ENCODE data around the gene ZNF785. TPM values are rescaled to one million over a fixed set of nuclear protein-coding genes. Genes with fewer than 3 reads are reported as not detected.
"Not testable (repeated sequence)": the region's sequence is repeated elsewhere in the genome, so short reads cannot be mapped to it uniquely, and the experiment has no call there.

Gene ZNF785
- total RNA-seq, 1 donor from 2014 or later, result 26.3 TPM

DNA sequence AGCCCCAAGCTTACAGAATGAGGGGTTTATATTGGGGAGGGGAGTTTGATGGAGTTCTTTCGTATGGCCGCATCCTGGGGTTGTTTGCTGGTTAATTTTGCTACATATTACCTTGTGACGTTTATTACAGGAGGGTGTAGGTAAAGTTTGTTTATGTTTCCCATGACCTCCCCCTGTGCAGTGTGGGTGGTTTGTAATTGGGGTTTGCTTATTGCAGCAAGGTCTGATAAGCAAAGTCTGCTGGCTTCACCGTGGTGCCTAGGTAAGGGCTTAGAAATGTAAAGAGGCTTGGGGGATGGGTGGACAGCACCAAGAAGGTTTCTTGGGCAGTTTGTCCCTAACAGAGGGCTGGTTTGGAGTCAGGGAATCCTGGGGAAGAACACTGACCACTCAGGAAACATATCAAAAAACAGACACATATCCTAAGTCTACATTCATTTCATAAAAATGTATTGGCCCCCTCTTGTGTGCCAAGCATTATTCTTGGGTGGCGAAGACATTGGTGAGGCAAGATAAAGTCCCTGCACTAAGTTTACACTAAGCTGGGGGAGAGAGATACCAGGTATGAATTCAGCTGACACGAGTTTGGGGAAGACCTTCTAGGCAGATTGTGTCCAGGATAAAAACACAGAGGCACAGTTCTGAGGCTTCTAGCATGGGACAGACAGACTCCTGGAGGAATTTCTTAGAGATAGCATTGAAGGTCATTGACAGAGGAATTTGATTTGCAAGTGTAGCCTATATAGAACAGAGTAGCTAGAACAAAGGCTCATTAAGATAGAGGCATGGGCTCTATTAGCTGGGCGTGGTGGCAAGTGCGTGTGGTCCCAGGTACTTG lies 36.9 kb downstream of the ZNF785 start:
- ATAC-seq (no peak), DNase-seq (ENCODE audit: low spot score) (no peak)
- intact Hi-C loops (cut with DNase I), result no loop called here

DNA sequence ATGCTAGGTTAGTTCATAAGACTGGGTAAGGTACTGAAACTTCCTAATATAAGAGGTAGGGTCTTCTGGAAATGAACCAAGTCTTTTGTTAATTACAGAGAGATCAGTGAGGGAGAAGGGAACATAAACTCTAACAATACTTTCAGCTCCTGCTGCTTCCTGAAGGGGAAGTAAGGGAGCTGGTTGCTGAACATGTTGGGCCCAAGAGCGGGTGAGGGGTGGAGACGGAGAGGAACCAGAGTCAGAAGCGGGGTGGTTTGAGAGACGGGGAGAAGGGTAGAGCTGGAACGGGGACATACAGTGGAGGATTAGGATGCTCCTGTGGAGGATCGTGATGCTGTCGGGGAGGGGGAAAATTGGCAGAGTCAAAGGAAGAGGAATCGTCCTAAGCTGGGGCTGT lies 39.4 kb downstream of the ZNF785 start:
- ATAC-seq, result no peak
- no peak for DNase-seq (ENCODE audit: low spot score)
- intact Hi-C loops (cut with DNase I), result no loop called here

DNA sequence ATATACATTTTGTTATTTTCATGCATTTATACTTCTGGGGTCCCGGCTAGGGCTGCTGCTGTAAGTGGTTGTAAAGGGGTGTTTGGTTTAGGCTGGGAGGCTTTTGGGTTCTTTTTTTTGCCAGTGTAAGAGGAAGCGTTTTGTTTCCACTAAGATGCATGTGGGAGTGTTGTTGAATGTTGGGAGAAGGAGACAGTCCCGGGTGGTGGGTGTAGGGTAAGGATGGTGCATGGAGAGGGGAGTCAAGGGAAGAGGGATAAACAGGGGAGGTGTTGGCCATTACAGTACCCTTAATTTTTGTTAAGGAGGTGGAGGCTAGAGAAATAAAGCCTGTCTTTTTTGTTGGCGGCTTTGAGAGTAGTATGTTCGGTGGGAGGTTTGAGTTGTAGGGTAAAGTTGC lies 42.4 kb downstream of the ZNF785 start:
- intact Hi-C loops (cut with DNase I), result no loop called here
- DNase-seq (ENCODE audit: low spot score), result no peak

DNA sequence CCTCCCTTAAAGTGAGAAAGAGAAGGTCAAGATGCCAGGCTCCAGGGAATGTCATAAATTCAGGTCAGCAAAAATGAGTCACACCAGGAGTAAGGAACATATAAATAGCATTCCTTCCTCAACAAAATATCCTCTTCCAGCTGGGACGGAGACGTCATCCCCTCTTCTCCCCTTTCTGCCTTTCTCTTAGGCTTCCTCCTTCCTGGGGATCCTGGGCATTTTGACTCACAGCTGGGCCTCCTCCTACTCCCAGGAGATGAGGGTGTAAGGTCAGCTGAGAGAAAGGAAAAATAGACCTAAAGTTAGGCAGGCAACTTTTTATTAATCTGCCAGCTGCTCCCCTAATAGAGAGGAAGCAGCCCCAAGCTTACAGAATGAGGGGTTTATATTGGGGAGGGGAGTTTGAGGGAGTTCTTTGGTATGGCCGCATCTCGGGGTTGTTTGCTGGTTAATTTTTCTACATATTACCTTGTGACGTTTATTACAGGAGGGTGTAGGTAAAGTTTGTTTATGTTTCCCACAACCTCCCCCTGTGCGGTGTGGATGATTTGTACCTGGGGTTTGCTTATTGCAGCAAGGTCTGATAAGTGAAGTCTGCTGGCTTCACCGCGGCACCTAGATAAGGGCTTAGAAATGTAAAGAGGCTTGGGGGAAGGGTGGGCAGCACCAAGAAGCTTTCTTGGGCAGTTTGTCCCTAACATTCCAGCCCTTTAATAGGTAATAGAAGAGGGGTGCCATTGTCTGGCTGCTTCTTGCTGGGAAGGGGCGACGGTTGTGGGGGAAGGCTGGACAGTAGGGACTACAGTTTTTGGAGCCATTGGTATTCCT lies 43.8 kb downstream of the ZNF785 start:
- DNase-seq (ENCODE audit: low spot score) (no peak), ATAC-seq (no peak)
- intact Hi-C loops (cut with DNase I), result no loop called here

More for the DNA sequence above, 42.4 kb downstream of the ZNF785 start:
- no peak for ATAC-seq

DNA sequence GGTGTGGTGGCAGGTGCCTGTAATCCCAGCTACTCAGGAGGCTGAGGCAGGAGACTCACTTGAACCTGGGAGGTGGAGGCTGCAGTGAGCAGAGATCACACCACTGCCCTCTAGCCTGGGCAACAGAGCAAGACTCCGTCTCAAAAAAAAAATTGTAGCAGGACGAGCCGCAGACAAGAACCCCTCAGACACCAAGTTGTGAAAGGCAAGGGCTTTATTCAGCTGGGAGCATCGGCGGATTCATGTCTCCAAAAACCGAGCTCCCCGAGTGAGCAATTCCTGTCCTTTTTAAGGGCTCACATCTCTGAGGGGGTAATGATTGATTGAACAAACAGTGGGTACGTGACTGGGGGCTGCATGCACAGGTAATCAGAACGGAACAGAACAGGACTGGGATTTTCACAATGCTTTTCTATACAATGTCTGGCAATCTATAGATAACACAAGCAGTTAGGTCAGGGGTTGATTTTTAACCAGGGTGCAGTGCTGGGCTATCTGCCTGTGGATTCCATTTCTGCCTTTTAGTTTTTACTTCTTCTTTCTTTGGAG lies 44.5 kb downstream of the ZNF785 start:
- DNase-seq (ENCODE audit: low spot score); ATAC-seq; intact Hi-C loops (cut with DNase I): not testable (repeated sequence)

DNA sequence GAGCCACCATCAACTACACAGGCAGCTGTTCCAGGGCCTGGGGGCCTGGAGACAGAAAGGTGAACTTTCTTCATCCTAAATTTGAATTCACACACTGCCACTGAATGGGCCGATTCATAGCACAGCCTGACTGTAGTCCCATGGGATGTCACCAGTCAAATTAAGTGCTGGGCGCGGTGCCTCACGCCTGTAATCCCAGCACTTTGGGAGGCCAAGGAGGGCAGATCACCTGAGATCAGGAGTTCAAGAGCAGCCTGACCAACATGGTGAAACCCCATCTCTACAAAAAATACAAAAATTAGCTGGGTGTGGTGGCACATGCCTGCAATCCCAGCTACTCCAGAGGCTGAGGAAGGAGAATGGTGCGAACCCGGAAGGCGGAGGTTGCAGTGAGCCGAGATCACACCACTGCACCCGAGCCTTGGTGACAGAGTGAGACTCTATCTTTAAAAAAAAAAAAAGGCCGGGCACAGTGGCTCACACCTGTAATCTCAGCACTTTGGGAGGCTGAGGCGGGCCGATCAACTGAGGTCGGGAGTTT lies 45.4 kb downstream of the ZNF785 start:
- DNase-seq (ENCODE audit: low spot score); intact Hi-C loops (cut with DNase I); ATAC-seq: not testable (repeated sequence)

DNA sequence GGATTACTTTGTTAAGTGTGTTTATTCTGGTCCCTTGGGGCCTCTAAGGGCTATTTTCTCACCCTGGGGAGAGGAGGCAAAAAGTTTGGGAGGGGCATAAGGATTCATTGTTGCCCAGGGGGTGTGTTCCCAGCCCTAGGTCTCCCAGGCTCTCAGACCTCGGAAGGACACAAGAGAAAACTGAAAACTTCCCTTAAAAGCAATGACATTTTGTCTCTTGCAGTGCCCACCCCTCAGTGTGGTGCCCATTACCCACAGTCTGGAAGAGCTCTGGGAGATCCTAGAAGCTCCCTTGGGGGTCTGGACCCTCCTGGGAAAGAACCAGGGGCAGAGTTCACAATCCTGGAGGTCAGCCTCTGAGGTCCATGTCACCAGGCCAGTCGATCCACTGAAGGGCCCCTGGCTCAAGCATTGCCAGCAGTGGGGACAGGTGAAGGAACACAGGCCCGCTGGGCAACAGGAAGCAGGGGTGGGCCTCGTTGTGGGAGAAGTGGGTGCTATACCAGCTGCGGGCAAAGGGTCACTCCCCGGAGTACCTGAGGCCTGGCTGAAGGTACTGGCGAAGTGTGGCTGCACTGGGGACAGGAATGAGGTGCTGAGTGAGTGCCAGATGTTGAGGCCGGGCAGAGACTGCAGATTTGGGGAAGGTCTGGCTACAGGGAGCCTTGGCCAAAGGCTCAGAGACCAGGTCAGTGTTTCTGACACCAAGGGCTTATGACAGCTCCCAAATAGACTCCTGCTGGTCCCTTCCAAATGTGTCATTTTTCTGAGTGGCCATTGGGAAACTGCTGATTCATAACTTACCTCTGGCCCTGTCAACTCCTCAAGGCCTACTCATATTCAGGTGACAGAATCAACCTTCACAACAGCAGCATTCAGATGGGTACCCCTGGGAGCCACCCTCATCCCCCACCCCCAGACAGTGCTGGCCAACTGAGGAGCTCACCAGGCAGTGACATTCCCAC lies 46.2 kb downstream of the ZNF785 start:
- intact Hi-C loops (cut with DNase I), result no loop called here
- no peak for ATAC-seq
- DNase-seq (ENCODE audit: low spot score), result no peak

DNA sequence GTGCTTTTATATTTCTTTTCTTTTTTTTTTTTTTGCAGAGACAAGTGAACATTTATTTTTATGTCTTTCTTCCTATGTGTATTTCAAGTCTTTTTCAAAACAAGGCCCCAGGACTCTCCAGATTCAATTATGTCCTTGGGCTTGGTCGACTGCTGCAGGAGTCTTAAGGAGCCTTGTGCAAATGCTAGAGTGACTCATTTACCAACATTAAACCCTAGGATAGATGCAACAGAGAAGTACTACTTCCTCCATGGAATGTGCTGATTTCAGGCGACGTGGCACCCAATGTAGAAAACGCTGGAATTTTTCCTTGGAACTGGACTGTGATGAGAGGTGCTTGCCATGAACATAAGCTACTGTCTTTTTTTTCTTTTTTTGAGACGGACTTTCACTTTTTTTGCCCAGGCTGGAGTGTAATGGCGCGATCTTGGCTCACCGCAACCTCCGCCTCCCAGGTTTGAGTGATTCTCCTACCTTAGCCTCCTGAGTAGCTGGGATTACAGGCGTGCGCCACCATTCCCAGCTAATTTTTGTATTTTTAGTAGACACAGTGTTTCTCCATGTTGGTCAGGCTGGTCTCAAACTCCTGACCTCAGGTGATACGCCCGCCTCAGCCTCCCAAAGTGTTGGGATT lies 49.0 kb downstream of the ZNF785 start:
- DNase-seq (ENCODE audit: low spot score); intact Hi-C loops (cut with DNase I); ATAC-seq: not testable (repeated sequence)

DNA sequence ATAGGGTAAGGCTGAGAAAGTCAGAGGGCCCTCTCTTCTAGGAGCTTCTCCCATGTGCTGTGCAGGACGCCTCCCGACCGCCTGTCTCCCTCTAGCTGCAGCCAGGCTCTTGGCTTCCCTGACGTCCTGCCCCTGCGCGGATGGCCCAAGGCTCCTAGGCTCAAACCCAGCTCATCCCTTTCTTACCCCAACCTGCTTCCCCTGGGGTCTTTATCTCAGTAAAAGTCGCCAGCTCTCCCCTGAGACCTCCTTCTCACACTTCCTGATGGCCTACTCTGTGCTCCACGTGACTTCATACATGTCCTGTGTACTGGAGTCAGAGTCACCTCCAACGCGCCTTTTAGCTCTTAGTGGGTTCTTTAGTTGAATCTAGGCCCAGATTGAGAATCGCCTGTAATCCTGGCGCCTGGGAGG lies 49.7 kb downstream of the ZNF785 start:
- intact Hi-C loops (cut with DNase I), result no loop called here
- ATAC-seq (peak; percentile 87), DNase-seq (ENCODE audit: low spot score) (peak; percentile 82)

DNA sequence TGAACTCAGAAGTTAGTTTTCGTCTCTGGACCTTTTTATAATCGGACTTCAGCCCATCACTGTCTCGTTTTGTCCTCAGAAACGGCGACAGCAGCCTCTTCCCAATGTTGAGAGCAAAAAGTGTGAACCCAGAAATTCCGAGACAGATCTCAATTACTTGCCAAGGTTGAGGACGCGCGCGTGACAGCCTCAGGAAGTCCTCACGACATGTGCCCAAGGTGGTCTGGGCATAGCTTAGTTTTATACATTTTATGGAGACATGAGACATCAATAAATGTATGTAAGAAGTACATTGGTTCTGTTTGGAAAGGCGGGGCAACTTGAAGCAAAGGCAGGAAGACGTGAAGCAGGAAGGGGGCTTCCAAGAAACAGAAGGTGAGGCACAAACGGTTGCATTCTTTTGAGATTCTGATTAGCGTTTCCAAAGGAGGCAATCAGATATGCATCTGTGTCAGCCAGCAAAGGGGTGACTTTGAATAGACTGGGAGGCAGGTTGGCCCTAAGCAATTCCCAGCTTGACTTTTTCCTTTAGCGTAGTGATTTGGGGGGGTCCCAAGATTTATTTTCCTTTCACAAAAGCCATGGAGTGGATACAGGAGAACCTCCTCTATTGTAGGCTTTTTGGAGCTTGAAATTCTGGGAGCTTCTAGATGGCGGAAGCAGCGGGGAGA lies 50.3 kb downstream of the ZNF785 start:
- no peak for DNase-seq (ENCODE audit: low spot score)
- intact Hi-C loops (cut with DNase I), result no loop called here
- peak; percentile 19 for ATAC-seq

DNA sequence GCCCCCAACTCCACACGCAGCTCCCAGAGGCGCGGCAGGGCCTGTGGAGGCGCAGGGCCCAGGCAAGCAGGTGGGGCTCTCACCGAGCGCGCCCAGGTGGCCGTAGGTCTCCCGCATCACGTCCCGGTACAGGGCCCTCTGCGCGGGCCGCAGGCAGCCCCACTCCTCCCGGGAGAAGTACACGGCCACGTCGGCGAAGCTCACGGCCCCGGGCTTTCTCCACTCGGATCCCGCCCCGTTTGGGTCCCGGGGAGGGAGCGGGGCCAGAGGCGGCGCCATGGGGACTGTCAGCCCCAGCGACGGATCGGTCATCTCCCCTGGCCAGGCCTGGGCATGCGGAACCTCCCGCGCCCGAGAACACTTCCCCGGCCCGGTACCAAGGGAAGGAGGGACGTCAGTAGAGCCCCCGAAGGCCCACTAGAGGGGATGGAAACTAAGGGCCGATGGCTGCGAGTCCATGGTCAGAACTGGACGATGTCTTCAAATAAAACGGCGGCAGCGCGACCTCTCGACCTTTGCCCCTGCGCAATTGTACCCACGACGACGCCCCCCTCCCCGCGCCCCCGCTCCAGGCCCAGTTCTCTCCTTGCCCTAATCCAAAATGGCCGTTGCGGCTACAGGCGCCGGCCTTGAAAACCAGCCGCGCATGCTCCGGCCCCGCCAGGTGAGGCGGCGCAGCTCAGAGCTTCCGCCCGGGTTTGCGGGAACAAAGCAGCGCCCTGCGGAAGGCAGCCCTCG lies 51.0 kb downstream of the ZNF785 start, which contains the start of gene ZNF747:
Gene ZNF747, minus strand, starts transcription at position 491 of the 738 bp plus-strand sequence. Its CDS starts 179 bp downstream, at position 312.
- intact Hi-C loops (cut with DNase I), result no loop called here
- DNase-seq (ENCODE audit: low spot score), result peak; percentile 95
- ATAC-seq, result peak; percentile 96

DNA sequence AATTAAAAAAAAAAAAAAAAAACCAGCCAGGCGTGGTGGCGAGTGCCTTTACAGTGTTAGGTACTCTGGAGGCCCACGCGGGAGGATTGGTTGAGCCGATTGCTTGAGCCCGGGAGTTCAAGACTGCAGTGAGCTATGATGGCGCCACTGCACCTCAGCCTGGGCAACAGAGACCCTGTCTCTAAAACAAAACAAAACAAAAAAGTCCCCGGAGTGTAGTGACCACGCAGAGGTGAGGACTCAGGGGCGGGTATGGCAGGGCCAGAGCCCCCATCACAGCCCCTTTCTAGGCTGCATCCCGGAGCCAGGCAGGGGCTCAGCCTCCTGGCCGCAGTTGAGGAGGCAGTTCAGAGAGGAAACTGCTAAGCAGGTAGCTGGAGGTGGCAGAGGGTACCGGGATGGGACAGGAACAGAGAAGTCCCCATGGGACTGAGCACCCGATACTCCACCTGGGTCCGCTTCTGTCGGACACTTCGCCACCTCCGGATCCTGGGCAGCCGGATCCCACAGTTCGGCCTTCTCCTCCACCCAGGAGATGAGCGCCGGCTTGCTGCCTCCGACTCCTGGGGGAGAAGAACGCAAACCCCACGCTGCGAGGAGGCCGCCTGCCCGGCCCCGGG lies 51.6 kb downstream of the ZNF785 start:
- DNase-seq (ENCODE audit: low spot score) (no peak), ATAC-seq (no peak)
- intact Hi-C loops (cut with DNase I), result no loop called here

DNA sequence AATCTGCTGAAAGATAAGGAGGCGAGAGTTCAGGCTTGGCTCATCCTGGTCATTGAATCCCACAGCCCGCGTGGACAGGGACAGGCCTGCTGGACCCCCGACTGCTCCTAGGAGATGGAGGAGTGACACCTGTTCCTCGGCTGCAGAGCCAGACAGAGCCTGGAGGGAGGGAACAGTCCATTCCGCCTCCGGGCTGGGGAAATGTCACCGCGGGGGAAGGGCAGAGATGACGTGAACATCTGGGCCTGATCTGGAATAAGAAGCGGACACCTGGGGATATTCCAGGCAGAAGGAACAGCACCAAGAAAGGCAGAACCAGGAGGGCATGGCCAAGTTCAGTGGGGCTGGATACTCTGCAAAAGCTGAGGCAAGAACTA lies 52.4 kb downstream of the ZNF785 start:
- intact Hi-C loops (cut with DNase I), result no loop called here
- ATAC-seq, result no peak
- no peak for DNase-seq (ENCODE audit: low spot score)

DNA sequence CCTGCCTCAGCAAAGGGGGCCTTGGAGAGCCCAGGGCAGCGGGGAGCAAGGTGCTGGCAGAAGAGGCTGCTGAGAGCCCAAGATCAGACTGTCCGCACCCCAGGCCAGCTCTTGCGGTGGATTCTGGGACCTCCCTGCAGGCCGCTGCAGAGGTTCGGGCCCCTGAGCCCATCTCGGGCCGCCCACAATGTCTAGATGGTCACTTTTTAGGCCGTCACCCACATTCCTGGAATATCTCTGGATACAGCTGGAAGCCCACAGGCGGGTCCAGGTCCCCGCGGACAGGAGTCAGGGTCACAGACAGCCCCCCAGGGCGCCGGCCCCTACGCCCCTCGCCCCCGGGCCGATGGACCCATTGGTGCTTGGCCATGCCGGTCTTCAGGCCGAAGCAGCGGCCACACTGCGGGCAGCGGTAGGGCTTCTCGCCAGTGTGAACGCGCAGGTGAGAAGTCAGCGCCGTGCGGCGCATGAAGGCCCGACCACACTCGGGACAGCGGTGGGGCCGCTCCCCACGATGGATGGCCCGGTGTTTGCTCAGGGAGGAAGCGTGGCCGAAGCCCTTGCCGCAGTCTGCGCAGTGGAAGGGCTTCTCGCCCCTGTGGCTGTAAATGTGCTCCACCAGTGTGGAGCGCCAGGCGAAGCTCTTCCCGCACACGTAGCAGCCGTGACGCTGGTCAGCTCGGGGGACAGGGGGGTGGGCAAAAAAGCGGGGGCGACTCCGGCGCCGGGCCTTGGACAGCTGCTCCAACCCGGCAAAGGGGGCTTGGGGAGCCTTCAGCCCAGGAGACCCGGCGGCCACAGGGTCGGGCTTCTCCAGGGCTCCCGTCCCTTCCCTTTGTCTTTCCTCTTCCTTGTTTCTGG lies 53.0 kb downstream of the ZNF785 start:
- ATAC-seq (no peak), DNase-seq (ENCODE audit: low spot score) (no peak)
- intact Hi-C loops (cut with DNase I), result no loop called here
